ENCODE data around the gene RALGAPA2. TPM values are rescaled to one million over a fixed set of nuclear protein-coding genes. Genes with fewer than 3 reads are reported as not detected.

The RALGAPA2 gene
- total and polyA plus RNA-seq, 2 donors (not counting 3 experiments of a cell fraction or from before 2014, with no cell fraction given) = 10.0 to 46.8 TPM

GRCh38 chr20:20373091-20373571, 339.3 kb downstream of the RALGAPA2 start:
- Histone ChIP-seq H3K4me1 (ENCODE audit: control insufficient read depth, extremely low read depth, insufficient read depth, low read length) (no peaks in the 10 kb centered on the region), H3K27ac (ENCODE audit: insufficient read depth, low read depth, low read length) (no peak overlapping the region), H3K4me3 (replicated peaks in 1 of 3; ENCODE audit: insufficient read depth in 1 of 3, low read depth in 1 of 3, low read length in 3 of 3) (no peak overlapping the region), H4K20me1 (replicated peaks; ENCODE audit: control insufficient read depth, extremely low read depth, insufficient read depth, low read length) (no peaks in the 10 kb centered on the region), H3K79me2 (ENCODE audit: control insufficient read depth, insufficient read depth, low read length) (no peaks in the 10 kb centered on the region), H3K27me3 (ENCODE audit: control insufficient read depth in 2 of 2, insufficient read depth in 2 of 2, low read length in 2 of 2) (peaks cover 59 to 75% of the 10 kb centered on the region in 2 experiments), H3K9ac (replicated peaks; ENCODE audit: extremely low read depth, insufficient read depth, low read length) (no peak overlapping the region), H3K9me1 (replicated peaks; ENCODE audit: control insufficient read depth, extremely low read depth, insufficient read depth, low read length) (no peaks in the 10 kb centered on the region), H3K36me3 (ENCODE audit: control insufficient read depth in 2 of 2, extremely low read depth in 1 of 2, insufficient read depth in 2 of 2, low read length in 2 of 2) (no peaks in the 10 kb centered on the region), H2AFZ (ENCODE audit: low read depth, low read length) (no peak overlapping the region), H3K4me2 (ENCODE audit: insufficient read depth, low read length) (no peak overlapping the region), H3K9me3 (replicated peaks; ENCODE audit: control insufficient read depth, insufficient read depth, low read length) (no peaks in the 10 kb centered on the region)
- ChIA-PET CTCF (no interaction called here), POLR2A (no interaction called here)
- TF ChIP-seq FOS (IDR thresholded peaks at IDR 0.05; ENCODE audit: borderline replicate concordance, insufficient read depth, low read length) (no peak), POLR2AphosphoS5 (IDR thresholded peaks at IDR 0.05; ENCODE audit: insufficient read depth, low read depth, low read length) (no peak), GATA2 (IDR thresholded peaks at IDR 0.05; ENCODE audit: insufficient read depth, insufficient read length, low read depth, low read length) (no peak), JUN (IDR thresholded peaks at IDR 0.05; ENCODE audit: borderline replicate concordance, insufficient read depth, insufficient read length, low read depth) (no peak), EZH2 (IDR thresholded peaks at IDR 0.05; ENCODE audit: borderline replicate concordance, low read depth, low read length, severe bottlenecking) (no peak), MYC (IDR thresholded peaks at IDR 0.05; ENCODE audit: low read depth, low read length) (no peak), POLR2A (IDR thresholded peaks at IDR 0.05; ENCODE audit: low read depth, low read length) (no peak)
- TF ChIP-seq, protein P1, sequence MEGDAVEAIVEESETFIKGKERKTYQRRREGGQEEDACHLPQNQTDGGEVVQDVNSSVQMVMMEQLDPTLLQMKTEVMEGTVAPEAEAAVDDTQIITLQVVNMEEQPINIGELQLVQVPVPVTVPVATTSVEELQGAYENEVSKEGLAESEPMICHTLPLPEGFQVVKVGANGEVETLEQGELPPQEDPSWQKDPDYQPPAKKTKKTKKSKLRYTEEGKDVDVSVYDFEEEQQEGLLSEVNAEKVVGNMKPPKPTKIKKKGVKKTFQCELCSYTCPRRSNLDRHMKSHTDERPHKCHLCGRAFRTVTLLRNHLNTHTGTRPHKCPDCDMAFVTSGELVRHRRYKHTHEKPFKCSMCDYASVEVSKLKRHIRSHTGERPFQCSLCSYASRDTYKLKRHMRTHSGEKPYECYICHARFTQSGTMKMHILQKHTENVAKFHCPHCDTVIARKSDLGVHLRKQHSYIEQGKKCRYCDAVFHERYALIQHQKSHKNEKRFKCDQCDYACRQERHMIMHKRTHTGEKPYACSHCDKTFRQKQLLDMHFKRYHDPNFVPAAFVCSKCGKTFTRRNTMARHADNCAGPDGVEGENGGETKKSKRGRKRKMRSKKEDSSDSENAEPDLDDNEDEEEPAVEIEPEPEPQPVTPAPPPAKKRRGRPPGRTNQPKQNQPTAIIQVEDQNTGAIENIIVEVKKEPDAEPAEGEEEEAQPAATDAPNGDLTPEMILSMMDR (IDR thresholded peaks at IDR 0.05; ENCODE audit: extremely low read depth in 1 of 2, insufficient read depth in 1 of 2, low read depth in 1 of 2, low read length in 2 of 2) = no peak
- TF ChIP-seq, protein P2, sequence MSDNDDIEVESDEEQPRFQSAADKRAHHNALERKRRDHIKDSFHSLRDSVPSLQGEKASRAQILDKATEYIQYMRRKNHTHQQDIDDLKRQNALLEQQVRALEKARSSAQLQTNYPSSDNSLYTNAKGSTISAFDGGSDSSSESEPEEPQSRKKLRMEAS (IDR thresholded peaks at IDR 0.05; ENCODE audit: insufficient read depth, insufficient read length) = no peak
- FAIRE-seq (no peak), DNase-seq (ENCODE audit: low read depth, low spot score) (no peak)
- intact Hi-C loops (cut with micrococcal nuclease) (no loop called here), dilution Hi-C loops (cut with MboI; ENCODE audit: extremely low pct_ligation_motif_present, low sequenced_read_pairs) (loop anchor here (10.0 kb wide), 1 partner anchor 142 kb away; no protein-coding TSS in a partner anchor)
- no TSS peak for BruUV-seq (replicated peaks)

Data from endothelial cell of umbilical vein (primary cell).